Esophagus muscularis mucosa (tissue), 4 donors: ENCODE data around the gene INPP5F. TPM values are rescaled to one million over a fixed set of nuclear protein-coding genes. Genes with fewer than 3 reads are reported as not detected.
"Not testable (repeated sequence)": the region's sequence is repeated elsewhere in the genome, so short reads cannot be mapped to it uniquely, and the experiment has no call there.

Source experiments
- DNase-seq: peaks from one replicate; pipeline ENCODE4 v3.0.0-alpha.2; 2017; ENCODE audit errors: extremely low spot score
- H3K27ac ChIP-seq, 4 donors: fragments of 200-600 bp; sonication (generic); replicated peaks in 1 of 4; 1 replicate in 3 of 4; 2 replicates in 1 of 4; pipeline ENCODE4 v1.5.1; 2016 to 2019; ENCODE audit warnings: mild to moderate bottlenecking in 1 of 4
- H3K27me3 ChIP-seq, 4 donors: fragments of 200-600 bp; sonication (generic); one replicate each; pipeline versions ENCODE4 v1.5.1 to v1.6.0; 2016 to 2019
- H3K36me3 ChIP-seq, 4 donors: fragments of 200-600 bp; sonication (generic); one replicate each; pipeline ENCODE4 v1.5.1; 2016 to 2019
- H3K4me1 ChIP-seq, 4 donors: fragments of 200-600 bp; sonication (generic); one replicate each; pipeline ENCODE4 v1.5.1; 2016 to 2019
- H3K4me3 ChIP-seq, 4 donors: fragments of 200-600 bp; sonication (generic); 1 replicate in 2 of 4; 2 replicates in 2 of 4; pipeline ENCODE4 v1.5.1; 2016 to 2019; ENCODE audit warnings: mild to moderate bottlenecking in 4 of 4, moderate library complexity in 1 of 4
- H3K9me3 ChIP-seq, 4 donors: fragments of 200-600 bp; sonication (generic); 1 replicate in 3 of 4; 2 replicates in 1 of 4; pipeline ENCODE4 v1.5.1; 2016 to 2019
- EP300 ChIP-seq: sonication (generic); formaldehyde crosslinking; IDR thresholded peaks from one replicate; pipeline ENCODE4 v1.6.1; 2017; ENCODE audit warnings: antibody characterized with exemption
- POLR2A ChIP-seq: fragments of 450-650 bp; IDR thresholded peaks from one replicate; pipeline ENCODE4 v1.6.1; 2017; ENCODE audit warnings: antibody characterized with exemption, moderate library complexity, mild to moderate bottlenecking, low read depth
- POLR2AphosphoS5 ChIP-seq, 2 donors: sonication (generic); formaldehyde crosslinking; IDR thresholded peaks; one replicate each; pipeline ENCODE4 v1.6.1; 2017; ENCODE audit warnings: antibody characterized with exemption in 2 of 2
- WGBS: methylation state at CpG from one replicate; pipeline ENCODE4 v1.1.5; 2018; 5-methylcytosine and 5-hydroxymethylcytosine counted together
- intact Hi-C: fragments of 100-400 bp; cut with DNase I; formaldehyde crosslinking; loops from one replicate; pipeline ENCODE4 v1.15.1; 2023
- total RNA-seq, 4 donors: library from RNA; depleted of rRNA; stranded (reverse); fragments of >200 nt; gene quantifications; one replicate each; pipeline versions ENCODE4 v1.1.0 to v1.2.1, GENCODE V29; 2016
- TF ChIP-seq, protein P1 (sequence below), 3 experiments: fragments of 200-600 bp in 2 of 3; fragments of 450-650 bp in 1 of 3; sonication (generic) in 2 of 3; IDR thresholded peaks; one replicate each; pipeline ENCODE4 v1.5.1; 2017 to 2019; ENCODE audit warnings: antibody characterized with exemption in 3 of 3, mild to moderate bottlenecking in 2 of 3, moderate library complexity in 1 of 3

Gene INPP5F
- total RNA-seq, 4 donors from 2014 or later, result 15.1 to 24.0 (median 19.0) TPM

DNA sequence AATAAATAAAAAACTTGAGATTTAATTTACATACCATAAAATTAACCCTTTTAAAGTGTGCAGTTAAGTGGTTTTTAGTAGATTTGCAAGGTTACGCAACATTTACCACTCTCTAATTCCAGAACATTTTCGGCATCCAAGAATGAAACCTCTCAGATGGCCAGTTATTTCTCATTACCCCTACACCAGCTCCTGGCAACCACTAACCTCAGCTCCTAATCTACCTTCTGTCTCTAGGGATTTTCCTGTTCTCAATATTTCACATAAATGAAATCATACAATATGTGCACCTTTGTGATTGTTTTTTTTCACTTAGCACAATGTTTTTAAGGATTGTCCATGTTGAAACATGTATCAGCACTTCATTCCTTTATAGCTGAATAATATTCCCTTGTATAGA is 45.1 kb downstream of the INPP5F start:
- Histone ChIP-seq H3K4me1 (peaks cover 4 to 43% (median 40%) of the 10 kb centered on the region in 4 donors), H3K27ac (no peak overlapping the region), H3K9me3 (no peaks in the 10 kb centered on the region), H3K36me3 (no peaks in the 10 kb centered on the region), H3K4me3 (no peak overlapping the region), H3K27me3 (no peaks in the 10 kb centered on the region)
- intact Hi-C loops, result no loop called here
- DNase-seq, result no peak
- WGBS, result 86% methylated on average over 2 of the region's 2 CpGs
- TF ChIP-seq EP300, result no peak

DNA sequence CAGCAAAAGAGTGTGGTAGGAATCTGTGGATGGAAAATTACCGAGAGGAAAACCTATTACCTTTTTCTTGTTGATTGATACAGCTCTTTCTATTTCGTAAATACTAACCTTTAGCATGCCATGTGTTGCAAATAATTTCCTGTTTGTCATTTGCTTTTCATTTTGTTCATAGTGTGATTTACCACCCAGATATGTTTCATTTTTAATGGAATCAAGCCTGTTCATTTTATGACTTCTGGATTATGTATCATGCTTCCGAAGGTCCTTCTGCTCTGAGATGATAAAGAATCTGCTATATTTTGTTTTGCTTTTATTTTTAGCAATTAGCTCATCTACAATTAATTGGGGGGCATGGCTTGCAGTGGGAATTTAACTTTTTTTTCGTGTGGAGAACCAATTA is 46.5 kb downstream of the INPP5F start:
- no peak for TF ChIP-seq POLR2AphosphoS5 (IDR thresholded peaks at IDR 0.05)
- intact Hi-C loops, result no loop called here
- DNase-seq, result no peak
- Histone ChIP-seq H3K4me1 (peaks cover 4 to 41% (median 38%) of the 10 kb centered on the region in 4 donors), H3K27ac (no peak overlapping the region), H3K9me3 (no peaks in the 10 kb centered on the region), H3K4me3 (no peak overlapping the region), H3K36me3 (no peaks in the 10 kb centered on the region), H3K27me3 (no peaks in the 10 kb centered on the region)
- WGBS, result 87% methylated on average over 4 of the region's 4 CpGs

DNA sequence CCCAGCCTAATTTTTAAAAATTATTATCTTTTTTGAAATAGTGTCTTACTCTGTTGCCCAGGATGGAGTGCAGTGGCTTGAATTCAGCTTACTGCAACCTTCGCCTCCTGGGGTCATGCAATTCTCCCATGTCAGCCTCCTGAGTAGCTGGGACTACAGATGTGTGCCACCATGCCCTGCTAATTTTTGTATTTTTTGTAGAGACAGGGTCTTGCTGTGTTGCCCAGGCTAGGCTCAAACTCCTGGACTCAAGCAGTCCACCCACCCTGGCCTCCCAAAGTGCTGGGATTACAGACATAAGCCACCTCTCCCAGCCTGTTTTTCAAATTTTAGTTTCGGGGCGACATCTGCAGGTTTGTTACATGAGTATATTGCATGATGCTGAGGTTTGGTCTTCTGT is 47.2 kb downstream of the INPP5F start:
- not testable (repeated sequence) for H3K27ac ChIP-seq

DNA sequence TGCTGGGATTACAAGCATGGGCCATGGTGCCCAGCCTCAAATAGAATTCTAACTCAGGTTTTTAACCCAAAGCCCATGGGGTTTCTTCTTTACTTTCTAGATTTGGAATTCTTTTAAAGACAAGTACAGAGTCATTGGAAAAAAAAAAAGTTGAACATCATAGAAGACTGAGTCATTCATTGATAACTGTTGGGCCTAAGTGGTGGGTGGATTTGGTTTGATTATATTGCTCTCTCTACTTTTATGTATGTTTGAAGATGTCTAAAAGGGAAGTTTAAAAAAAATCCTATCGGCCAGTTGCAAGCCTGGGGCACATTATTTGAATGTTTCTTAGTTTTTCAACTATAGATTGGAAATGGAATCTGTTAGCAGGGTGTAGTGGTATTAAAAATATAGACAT is 49.7 kb downstream of the INPP5F start:
- no peak for DNase-seq
- Histone ChIP-seq H3K36me3 (no peaks in the 10 kb centered on the region), H3K4me1 (peaks cover 0 to 9% (median 8%) of the 10 kb centered on the region in 4 donors), H3K27ac (no peak overlapping the region), H3K27me3 (no peaks in the 10 kb centered on the region), H3K9me3 (no peaks in the 10 kb centered on the region), H3K4me3 (no peak overlapping the region)
- TF ChIP-seq POLR2AphosphoS5 (IDR thresholded peaks at IDR 0.05) (no peak), POLR2A (no peak), EP300 (no peak)
- TF ChIP-seq, protein P1, sequence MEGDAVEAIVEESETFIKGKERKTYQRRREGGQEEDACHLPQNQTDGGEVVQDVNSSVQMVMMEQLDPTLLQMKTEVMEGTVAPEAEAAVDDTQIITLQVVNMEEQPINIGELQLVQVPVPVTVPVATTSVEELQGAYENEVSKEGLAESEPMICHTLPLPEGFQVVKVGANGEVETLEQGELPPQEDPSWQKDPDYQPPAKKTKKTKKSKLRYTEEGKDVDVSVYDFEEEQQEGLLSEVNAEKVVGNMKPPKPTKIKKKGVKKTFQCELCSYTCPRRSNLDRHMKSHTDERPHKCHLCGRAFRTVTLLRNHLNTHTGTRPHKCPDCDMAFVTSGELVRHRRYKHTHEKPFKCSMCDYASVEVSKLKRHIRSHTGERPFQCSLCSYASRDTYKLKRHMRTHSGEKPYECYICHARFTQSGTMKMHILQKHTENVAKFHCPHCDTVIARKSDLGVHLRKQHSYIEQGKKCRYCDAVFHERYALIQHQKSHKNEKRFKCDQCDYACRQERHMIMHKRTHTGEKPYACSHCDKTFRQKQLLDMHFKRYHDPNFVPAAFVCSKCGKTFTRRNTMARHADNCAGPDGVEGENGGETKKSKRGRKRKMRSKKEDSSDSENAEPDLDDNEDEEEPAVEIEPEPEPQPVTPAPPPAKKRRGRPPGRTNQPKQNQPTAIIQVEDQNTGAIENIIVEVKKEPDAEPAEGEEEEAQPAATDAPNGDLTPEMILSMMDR (IDR thresholded peaks at IDR 0.05), result no peak
- intact Hi-C loops, result no loop called here
- WGBS, result 91% methylated on average over 1 of the region's 1 CpG

More for the DNA sequence above, 47.2 kb downstream of the INPP5F start:
- H3K4me3 ChIP-seq, intact Hi-C loops, DNase-seq, H3K27me3 ChIP-seq, H3K36me3 ChIP-seq, H3K9me3 ChIP-seq: not testable (repeated sequence)
- peaks cover 4 to 34% (median 31%) of the 10 kb centered on the region in 4 donors for H3K4me1 ChIP-seq
- WGBS, result 94% methylated on average over 3 of the region's 3 CpGs

DNA sequence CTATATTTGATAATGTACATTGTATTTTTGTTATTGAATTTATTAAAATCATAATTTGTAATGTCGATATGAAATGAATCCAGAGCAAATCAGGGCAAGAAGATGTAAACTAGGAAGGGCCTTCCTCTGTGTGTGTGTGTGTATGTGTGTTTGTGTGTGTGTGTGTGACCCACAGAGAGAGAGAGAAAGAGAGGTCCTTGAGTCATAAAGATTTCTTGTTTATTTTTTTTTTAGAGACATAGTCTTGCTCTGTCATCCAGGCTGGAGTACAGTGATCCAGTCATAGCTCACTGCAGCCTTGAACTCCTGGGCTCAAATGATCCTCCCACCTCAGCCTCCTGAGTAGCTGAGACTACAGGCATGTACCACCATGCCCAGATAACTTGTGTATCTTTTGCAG is 50.7 kb downstream of the INPP5F start:
- no peak overlapping the region for H3K4me3 ChIP-seq
- no peaks in the 10 kb centered on the region for H3K36me3 ChIP-seq
- peaks cover 0 to 4% (median 0%) of the 10 kb centered on the region in 4 donors for H3K4me1 ChIP-seq
- intact Hi-C loops, result no loop called here
- 98% methylated on average over 1 of the region's 1 CpG for WGBS
- H3K9me3 ChIP-seq, result no peaks in the 10 kb centered on the region
- DNase-seq, result no peak
- H3K27ac ChIP-seq, result no peak overlapping the region
- TF ChIP-seq EP300 (no peak), POLR2AphosphoS5 (IDR thresholded peaks at IDR 0.05) (no peak), POLR2A (no peak)
- TF ChIP-seq, protein P1 (IDR thresholded peaks at IDR 0.05), result no peak
- no peaks in the 10 kb centered on the region for H3K27me3 ChIP-seq

DNA sequence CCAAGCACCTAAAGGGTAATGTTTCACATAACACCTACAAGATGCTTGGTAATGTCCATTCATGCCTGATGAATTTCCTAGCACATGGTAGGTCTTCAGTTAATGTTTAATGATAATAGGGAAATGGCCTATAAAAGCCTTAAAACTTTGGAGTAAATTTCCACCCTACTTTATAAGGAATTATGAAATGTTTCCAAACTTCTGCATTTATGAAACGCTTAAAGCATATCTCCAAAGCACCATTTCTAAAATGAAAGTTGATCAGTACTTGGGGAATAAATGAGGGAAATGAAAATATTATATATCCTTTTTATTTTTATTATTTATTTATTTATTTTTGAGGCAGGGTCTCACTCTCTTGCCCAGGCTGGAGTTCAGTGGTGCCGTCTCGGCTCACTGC is 51.8 kb downstream of the INPP5F start:
- Histone ChIP-seq H3K9me3 (no peaks in the 10 kb centered on the region), H3K4me3 (no peak overlapping the region), H3K36me3 (no peaks in the 10 kb centered on the region), H3K27me3 (no peaks in the 10 kb centered on the region), H3K27ac (no peak overlapping the region), H3K4me1 (peaks cover 0 to 4% (median 0%) of the 10 kb centered on the region in 4 donors)
- no peak for DNase-seq
- 92% methylated on average over 3 of the region's 3 CpGs for WGBS
- TF ChIP-seq, protein P1 (IDR thresholded peaks at IDR 0.05), result no peak
- TF ChIP-seq POLR2AphosphoS5 (IDR thresholded peaks at IDR 0.05) (no peak), POLR2A (no peak), EP300 (no peak)
- intact Hi-C loops, result no loop called here
